ENCODE data around the gene CDKAL1.

GRCh38 chr6:20997143-20997769, 463.0 kb downstream of the CDKAL1 start:
- TF ChIP-seq GATA3 (IDR thresholded peaks at IDR 0.05; ENCODE audit: low read depth, low read length) (no peak), GATA2 (IDR thresholded peaks at IDR 0.05; ENCODE audit: low read depth, low read length) (no peak)

Data from SH-SY5Y (cell line).